ENCODE results near the gene SNRPN.
"Not testable (repeated sequence)": the region's sequence is repeated elsewhere in the genome, so short reads cannot be mapped to it uniquely, and the experiment has no call there.

Gene SNRPN

DNA sequence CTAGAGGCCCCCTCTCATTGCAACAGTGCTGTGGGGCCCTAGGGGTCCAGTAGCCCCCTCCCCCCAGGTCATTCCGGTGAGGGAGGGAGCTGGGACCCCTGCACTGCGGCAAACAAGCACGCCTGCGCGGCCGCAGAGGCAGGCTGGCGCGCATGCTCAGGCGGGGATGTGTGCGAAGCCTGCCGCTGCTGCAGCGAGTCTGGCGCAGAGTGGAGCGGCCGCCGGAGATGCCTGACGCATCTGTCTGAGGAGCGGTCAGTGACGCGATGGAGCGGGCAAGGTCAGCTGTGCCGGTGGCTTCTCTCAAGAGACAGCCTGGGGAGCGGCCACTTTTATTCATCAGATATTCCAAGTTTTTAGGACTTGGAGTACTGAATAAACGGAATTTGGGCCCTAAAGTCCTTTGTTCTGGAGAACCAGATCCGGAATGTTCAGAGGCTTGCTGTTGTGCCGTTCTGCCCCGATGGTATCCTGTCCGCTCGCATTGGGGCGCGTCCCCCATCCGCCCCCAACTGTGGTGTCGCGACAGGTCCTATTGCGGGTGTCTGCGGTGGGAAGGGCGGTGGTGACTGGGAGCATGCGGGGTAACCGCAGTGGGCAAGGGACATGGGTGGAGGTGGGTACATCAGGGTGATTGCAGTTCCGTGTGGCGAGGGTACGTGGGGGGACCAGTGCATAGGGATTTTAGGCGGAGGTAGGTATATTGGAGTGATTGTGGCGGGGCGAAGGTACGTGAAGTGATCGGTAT lies at the start of gene SNRPN, which contains the start of gene SNURF:
TSS of gene SNRPN (plus strand) at position 205 of the 748 bp plus-strand sequence. CDS start 19,467 bp downstream, outside the sequence.
TSS of gene SNURF (plus strand) at position 205 of the 748 bp plus-strand sequence. CDS start at position 267, 62 bp downstream.
- peak; percentile 38 to 59 (median 40) for DNase-seq (ENCODE audit: low read depth in 2 of 3, low spot score in 1 of 3)

- DNase-seq (ENCODE audit: low read depth in 2 of 3, low spot score in 1 of 3), result no peak
Measured at GRCh38 chr15:24916305-24917009, 38.3 kb upstream of the SNRPN start.

GRCh38 chr15:24917431-24917830 lies 37.4 kb upstream of the SNRPN start:
- no peak for DNase-seq (ENCODE audit: low read depth in 2 of 3, low spot score in 1 of 3)

DNA sequence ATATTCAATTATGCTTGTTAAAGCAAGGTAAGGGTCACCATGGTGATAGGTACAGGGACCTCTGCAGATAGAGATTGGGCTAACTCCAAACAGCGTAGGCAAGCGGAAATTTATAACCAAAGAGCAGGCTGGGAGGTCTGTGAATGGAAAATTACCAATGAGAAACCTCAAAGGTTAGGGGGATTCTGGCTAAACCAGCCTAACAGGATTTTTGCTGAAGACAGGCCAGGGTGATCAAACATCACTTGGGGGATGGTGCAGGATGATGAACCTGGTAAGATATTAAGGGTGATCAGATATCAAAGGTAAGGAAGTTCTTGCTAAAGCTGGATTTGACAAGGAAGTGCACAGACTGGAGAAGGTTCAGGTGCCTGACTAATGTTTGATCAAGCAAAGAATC lies 35.3 kb upstream of the SNRPN start:
- DNase-seq (ENCODE audit: low read depth in 2 of 3, low spot score in 1 of 3), result no peak

DNA sequence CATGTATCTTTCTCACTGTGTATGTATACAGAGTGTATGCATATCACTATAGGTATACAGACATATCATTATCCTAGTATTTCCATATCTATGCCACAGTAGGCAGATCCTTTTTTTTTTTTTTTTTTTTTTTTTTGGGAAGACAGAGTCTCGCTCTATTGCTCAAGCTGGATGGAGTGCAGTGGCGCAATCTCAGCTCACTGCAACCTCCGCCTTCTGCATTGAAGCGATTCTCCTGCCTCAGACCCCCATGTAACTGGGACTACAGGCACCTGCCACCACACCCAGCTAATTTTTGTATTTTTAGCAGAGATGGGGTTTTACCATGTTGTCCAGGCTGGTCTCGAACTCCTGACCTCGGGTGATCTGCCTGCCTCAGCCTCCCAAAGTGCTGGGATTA lies 32.0 kb upstream of the SNRPN start:
- not testable (repeated sequence) for DNase-seq (ENCODE audit: low read depth in 2 of 3, low spot score in 1 of 3)

- DNase-seq (ENCODE audit: low read depth in 2 of 3, low spot score in 1 of 3), result no peak
Measured at GRCh38 chr15:24924153-24924552, 30.6 kb upstream of the SNRPN start.

DNA sequence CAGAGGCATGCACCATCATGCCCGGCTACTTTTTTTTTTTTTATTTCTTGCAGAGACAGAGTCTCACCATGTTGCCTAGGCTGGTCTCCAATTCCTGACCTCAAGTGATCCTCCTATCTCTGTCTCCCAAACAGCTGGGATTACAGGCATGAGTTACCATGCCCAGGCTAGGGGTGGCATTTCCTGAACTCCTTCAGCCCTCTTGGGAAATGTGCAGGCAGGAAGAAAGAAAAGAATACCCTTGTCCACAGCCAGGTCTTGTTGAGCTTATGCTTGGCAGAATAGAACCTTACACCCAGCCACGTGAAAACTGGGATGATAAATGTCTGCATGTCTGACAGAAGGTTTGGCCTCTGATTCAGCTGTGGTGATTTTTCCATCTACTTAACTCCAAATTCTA lies 30.2 kb upstream of the SNRPN start:
- DNase-seq (ENCODE audit: low read depth in 2 of 3, low spot score in 1 of 3), result no peak

DNA sequence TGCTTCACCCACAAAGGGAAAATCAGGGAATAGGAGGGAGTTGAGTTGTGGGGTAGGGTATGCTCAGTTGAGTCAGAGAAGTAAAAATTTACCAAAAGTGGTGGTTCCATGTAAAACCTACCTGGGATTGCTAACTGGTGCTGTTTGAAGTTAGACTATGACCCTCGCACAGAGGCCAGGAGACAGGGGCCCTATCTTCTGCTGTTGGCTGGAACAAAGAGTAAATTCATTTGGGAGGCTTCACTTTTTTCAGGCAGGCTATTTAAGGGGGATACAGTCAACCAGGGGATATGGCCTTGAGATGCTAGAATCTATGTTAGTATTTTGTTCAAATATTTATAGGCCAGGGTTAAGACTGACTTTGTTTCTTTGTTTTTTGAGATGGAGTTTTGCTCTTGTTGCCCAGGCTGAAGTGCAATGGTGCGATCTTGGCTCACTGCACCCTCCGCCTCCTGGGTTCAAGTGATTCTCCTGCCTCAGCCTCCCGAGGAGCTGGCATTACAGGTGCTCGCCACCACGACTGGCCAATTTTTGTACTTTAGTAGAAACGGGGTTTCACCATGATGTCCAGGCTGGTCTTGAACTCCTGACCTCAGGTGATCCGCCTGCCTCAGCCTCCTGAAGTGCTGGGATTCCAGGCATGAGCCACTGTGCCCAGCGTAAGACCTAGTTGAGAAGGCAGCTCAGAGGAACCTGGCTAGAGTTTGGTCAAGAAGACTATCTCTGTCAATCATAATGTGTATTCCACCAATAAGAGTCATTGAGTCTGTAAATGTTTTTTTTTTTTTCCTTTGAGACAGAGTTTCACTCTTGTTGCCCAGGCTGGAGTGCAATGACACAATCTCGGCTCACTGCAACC lies 22.7 kb upstream of the SNRPN start:
- DNase-seq (ENCODE audit: low read depth in 2 of 3, low spot score in 1 of 3), result not testable (repeated sequence)

DNA sequence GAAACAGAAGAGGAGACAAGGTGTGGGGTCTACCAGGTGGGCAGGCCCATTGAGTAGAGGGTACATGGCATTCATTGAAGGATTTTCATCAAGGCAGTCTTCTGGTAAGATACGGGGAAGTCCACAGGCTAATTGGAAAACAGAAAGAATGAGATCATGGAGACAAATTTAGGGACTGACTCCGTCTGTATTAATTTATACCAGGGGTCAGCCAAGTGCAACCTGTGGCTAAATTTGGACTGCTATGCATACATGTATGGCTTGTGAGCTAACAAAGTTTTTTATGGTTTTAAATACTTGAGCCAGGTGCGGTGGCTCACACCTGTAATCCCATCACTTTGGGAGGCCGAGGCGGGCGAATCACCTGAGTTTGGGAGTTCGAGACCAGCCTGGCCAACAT lies 21.1 kb upstream of the SNRPN start:
- DNase-seq (ENCODE audit: low read depth in 2 of 3, low spot score in 1 of 3), result no peak

DNA sequence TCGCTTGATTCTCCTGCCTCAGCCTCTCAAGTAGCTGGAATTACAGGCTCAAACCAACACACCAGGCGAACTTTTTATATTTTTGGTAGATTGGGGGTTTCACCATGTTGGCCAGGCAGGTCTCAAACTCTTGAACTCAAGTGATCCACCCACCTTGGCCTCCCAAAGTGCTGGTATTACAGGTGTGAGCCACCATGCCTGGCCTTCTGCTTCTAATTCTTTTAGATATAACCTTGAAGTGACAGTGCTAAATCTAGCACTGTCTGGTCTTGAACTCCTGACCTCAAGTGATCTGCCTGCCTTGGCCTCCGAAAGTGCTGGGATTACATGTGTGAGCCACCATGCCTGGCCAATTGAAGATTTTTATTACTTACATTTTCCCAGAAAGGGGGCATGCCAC lies 16.6 kb upstream of the SNRPN start:
- not testable (repeated sequence) for DNase-seq (ENCODE audit: low read depth in 2 of 3, low spot score in 1 of 3)

GRCh38 chr15:24940236-24940635 lies 14.6 kb upstream of the SNRPN start:
- DNase-seq (ENCODE audit: low read depth in 2 of 3, low spot score in 1 of 3), result no peak

DNA sequence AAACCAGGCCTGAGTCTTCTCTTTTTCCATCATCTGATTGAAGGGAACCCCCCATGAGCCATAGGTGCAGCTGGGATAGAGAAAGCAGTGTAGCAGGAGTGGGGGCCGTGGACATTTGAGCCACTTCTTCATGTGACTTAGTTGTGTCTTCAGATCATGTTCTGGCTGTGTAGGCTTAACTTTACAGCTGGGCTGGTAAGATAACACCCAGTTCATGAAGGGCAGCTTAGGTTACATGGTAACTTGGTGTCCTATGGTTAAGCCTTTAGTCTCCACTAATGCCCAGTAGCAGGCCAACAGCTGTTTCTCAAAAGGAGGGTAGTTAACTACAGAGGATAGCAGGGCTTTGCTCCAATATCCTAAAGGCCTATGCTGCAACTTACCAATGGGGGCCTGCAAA lies 11.4 kb upstream of the SNRPN start:
- DNase-seq (ENCODE audit: low read depth in 2 of 3, low spot score in 1 of 3), result no peak

GRCh38 chr15:24944954-24945353 lies 9.8 kb upstream of the SNRPN start:
- no peak for DNase-seq (ENCODE audit: low read depth in 2 of 3, low spot score in 1 of 3)

GRCh38 chr15:24945711-24946110 lies 9.1 kb upstream of the SNRPN start:
- no peak for DNase-seq (ENCODE audit: low read depth in 2 of 3, low spot score in 1 of 3)

DNA sequence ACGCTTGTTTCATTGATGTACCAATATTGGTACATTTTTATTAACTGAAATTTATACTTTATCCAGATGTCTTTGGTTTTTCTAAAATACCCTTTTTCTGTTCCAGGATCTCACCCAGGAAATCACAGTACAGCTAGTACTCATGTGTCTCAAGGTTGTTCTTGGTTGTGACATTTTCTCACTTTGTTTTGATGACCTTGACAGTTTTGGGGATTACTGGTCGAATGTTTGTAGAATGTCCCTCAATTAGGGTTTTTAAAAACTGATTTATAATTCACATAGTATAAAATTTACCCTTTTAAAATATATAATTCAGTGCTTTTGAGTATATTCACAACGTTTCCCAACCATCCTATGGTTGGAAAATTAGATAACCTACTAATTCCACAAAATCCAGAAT lies 6.3 kb upstream of the SNRPN start:
- no peak for DNase-seq (ENCODE audit: low read depth in 2 of 3, low spot score in 1 of 3)

DNA sequence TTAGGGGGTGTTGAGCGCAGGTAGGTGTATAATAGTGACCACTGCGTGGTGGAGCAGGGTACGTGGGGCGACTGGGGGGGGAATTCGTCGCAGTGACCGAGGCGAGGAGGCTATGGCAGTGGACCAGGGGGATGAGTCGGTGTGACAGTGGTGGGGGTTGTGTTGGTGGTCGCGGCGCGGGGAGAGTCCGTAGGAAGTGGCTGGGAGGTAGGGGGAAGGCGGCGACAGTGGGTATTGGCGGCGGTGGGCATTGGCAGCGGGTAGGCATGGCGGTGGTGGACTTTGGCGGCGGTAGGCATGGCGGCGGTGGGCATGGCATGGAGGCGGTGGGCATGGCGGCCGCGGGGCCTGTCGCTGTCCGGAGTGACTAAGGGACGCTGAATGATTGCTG lies 739 bp downstream of the SNRPN start:
- no peak for DNase-seq (ENCODE audit: low read depth in 2 of 3, low spot score in 1 of 3)

GRCh38 chr15:24956111-24956838 lies 1.5 kb downstream of the SNRPN start:
- peak; percentile 14 to 53 (median 46) for DNase-seq (ENCODE audit: low read depth in 2 of 3, low spot score in 1 of 3)

GRCh38 chr15:24957691-24958090 lies 2.9 kb downstream of the SNRPN start:
- no peak for DNase-seq (ENCODE audit: low read depth in 2 of 3, low spot score in 1 of 3)

DNA sequence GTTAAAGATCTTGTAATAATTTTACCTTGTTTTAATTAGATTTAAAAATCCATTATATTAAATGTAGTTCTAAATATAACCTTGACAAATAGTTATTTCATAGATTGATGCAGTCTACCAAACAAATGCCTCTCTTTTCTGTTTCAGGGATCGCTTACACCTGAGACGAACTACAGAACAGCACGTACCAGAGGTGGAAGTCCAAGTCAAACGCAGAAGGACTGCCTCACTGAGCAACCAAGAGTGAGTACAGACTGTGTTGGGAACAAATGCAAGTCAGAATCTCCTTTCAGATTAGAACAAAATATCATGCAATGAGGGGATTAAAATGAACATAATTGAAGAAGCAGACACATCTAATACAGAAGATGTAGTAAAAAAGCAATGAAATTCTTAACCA lies 7.2 kb downstream of the SNRPN start:
- no peak for DNase-seq (ENCODE audit: low read depth in 2 of 3, low spot score in 1 of 3)

DNA sequence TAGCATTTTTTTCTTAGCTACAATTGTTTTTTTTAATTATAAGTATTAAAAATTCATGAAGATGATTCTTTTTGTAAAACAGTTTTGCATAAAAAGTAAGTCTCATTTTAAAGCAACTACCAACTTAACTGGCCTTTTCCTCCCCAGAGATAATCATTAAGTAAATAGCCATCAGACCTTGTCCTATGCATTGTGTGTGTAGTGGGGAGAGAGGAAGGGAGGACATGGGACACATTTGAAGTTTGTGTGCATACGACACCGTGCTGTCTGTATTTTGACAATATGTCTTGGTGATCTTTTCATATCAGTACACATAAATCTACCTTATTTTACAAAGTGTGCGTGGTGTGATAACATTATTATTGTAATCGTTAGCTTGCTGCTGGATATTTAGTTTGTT lies 8.1 kb downstream of the SNRPN start:
- no peak for DNase-seq (ENCODE audit: low read depth in 2 of 3, low spot score in 1 of 3)

Data from stimulated activated CD4-positive, alpha-beta T cell treated with anti-CD3 and anti-CD28 coated beads, Interleukin-12 subunit alpha, Interleukin-12 subunit beta, amount 100 ng/mL, for 48 hours (primary cell).